GM23248 (cell line): ENCODE measurements around the gene PIK3R5.

Source experiments
- EZH2 ChIP-seq: fragments of 200-600 bp; sonication (generic); IDR thresholded peaks from 2 replicates; pipeline ENCODE4 v1.6.1; 2018; ENCODE audit warnings: antibody characterized with exemption, mild to moderate bottlenecking; ENCODE audit not compliant: insufficient read depth, poor library complexity, severe bottlenecking
- EZH2phosphoT487 ChIP-seq: fragments of 200-600 bp; sonication (generic); IDR thresholded peaks from 2 replicates; pipeline ENCODE4 v1.6.1; 2018; ENCODE audit warnings: antibody characterized with exemption, moderate library complexity, mild to moderate bottlenecking, low read depth; ENCODE audit not compliant: insufficient read depth

DNA sequence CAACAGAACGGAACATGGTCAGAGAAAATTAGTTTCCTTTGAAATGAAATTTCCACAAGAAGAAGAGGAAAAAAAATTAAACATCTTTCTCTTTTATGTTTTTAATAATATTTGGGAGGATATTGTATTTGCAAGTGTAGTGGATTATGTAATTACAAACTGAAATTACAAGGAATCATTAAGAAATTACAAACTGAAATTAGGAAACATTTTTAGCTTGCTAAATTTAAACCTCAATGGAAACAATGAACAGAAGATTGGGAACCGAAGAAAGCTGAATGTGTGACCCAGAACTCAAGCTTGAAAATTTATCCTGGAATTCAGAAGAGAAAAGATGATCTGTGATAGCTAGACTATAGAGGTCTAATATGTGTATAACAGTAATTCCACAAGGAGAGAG is 4.4 kb upstream of the PIK3R5 start:
- TF ChIP-seq EZH2 (no peak), EZH2phosphoT487 (no peak)
